Spinal cord (tissue), 10 donors: ENCODE measurements around the gene EFNA5. TPM values are rescaled to one million over a fixed set of nuclear protein-coding genes. Genes with fewer than 3 reads are reported as not detected.

Experiments used
- DNase-seq, 6 donors: peaks; one replicate each; pipeline versions ENCODE4 v3.0.0 to v3.0.0-alpha.2; 2013 to 2015; ENCODE audit warnings: low spot score in 6 of 6, low read depth in 4 of 6
- H3K27ac ChIP-seq: one replicate; pipeline ENCODE4 v1.5.1; 2013; ENCODE audit warnings: low read depth, low read length, control low read depth
- H3K27me3 ChIP-seq: one replicate; pipeline ENCODE4 v1.6.1; 2013; ENCODE audit warnings: low read length; ENCODE audit not compliant: control insufficient read depth, insufficient read depth
- H3K36me3 ChIP-seq: one replicate; pipeline ENCODE4 v1.6.1; 2013; ENCODE audit warnings: low read length; ENCODE audit not compliant: control insufficient read depth, insufficient read depth
- H3K4me1 ChIP-seq: one replicate; pipeline ENCODE4 v1.6.1; 2013; ENCODE audit warnings: low read length; ENCODE audit not compliant: control insufficient read depth, insufficient read depth
- H3K4me3 ChIP-seq: one replicate; pipeline ENCODE4 v1.5.1; 2013; ENCODE audit warnings: low read depth, low read length, control low read depth
- H3K9me3 ChIP-seq: one replicate; pipeline ENCODE4 v1.6.1; 2013; ENCODE audit warnings: low read length; ENCODE audit not compliant: control insufficient read depth, insufficient read depth
- WGBS: methylation state at CpG from one replicate; pipeline ENCODE4 v1.1.5; 2013; ENCODE audit warnings: missing lambda C conversion rate; ENCODE audit not compliant: insufficient coverage; 5-methylcytosine and 5-hydroxymethylcytosine counted together
- polyA plus RNA-seq, 2 donors: library from polyadenylated mRNA; unstranded; fragments of 120-200 nt; gene quantifications; one replicate each; pipeline ENCODE4 v1.2.1, GENCODE V29; 2013; ENCODE audit not compliant: insufficient read length in 2 of 2
- total RNA-seq, 2 donors: library from RNA; depleted of rRNA in 1 of 2; stranded (reverse); fragments of 120-200 nt in 1 of 2; fragments of >200 nt in 1 of 2; gene quantifications; one replicate each; pipeline versions ENCODE4 v1.2.3 to v1.2.4, GENCODE V29; 2013 to 2014
- donor health status: healthy.

Gene EFNA5
- total and polyA plus RNA-seq, 4 donors: 11.7 to 17.7 (median 17.1) TPM

DNA sequence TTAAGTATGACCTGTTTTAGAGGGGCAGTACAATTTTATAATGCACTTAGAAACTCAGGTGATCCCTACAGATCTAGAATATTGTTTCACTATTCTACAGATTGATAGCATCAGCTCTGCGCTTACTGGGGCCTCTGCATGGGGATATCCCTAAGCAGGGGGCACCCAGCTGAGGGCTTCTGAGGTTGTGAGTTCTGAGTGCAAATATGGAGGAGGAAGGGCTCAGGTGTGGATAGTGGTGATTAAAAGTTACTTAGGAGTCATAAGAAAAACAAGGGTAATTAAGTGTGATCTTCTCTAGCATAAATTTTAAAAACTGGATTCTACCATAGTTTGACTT is 274.4 kb downstream of the EFNA5 start:
- Histone ChIP-seq H3K4me3 (no peak overlapping the region), H3K4me1 (no peaks in the 10 kb centered on the region), H3K36me3 (no peaks in the 10 kb centered on the region), H3K9me3 (no peaks in the 10 kb centered on the region), H3K27ac (no peak overlapping the region), H3K27me3 (no peaks in the 10 kb centered on the region)
- 100% methylated on average over 1 of the region's 1 CpG for WGBS
- no peak for DNase-seq

DNA sequence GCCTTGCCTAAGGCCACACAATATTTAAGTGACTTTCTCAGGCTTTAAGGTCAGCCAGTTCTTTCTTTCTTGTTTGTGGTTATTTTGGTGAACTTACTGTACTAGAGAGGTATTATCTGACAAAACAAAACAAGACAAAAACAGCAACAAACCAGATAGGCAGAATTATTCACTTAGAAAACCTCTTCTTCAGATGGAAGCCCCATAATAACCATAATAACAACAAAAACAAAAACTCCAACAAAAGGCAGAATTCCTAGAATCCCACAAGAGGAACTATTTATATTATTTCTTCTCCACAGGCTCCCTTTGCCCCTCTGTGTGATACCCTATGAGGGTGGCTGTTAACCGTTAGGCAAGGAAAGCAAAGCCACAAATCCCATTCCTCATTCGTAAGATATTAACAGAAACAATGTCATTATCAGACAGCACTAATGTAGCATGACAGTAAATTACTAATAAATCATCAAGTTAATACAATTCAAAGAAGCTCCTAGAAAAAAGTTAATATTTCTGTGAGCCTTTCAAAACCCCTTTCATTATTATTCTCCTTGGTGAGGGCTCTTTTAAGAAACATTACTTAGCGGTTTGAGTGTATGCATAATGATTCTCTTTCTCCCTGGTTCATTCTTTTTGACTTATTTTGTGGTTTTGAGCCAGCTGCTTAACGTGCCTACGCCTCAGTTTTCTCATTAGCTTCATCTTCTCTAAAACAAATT is 274.9 kb downstream of the EFNA5 start:
- no CpG with 5 or more reads among the region's 5 CpGs for WGBS
- no peak for DNase-seq
- H3K36me3 ChIP-seq: no peaks in the 10 kb centered on the region
- H3K4me3 ChIP-seq: no peak overlapping the region
- H3K9me3 ChIP-seq: no peaks in the 10 kb centered on the region
- H3K27ac ChIP-seq: no peak overlapping the region
- H3K27me3 ChIP-seq: no peaks in the 10 kb centered on the region
- H3K4me1 ChIP-seq: no peaks in the 10 kb centered on the region

DNA sequence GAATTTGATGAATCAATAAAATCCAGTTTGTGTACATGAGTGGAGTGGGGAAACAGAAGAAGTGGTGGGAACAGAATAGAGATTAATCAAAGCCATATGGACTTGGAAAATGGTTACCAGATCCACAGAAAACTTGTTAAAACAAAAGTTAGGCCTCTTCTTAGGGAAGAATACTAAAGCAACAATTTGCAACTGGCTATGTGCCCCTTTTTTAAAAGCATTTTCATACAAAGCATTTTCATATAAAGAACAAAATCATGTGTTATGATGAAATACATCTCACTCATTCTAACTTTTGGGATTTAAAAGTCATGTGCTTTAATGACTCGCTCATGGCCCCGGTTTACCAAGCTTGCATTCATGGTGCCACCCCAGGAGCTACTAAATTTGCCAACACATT is 276.9 kb downstream of the EFNA5 start:
- Histone ChIP-seq H3K4me3 (no peak overlapping the region), H3K4me1 (no peaks in the 10 kb centered on the region), H3K9me3 (no peaks in the 10 kb centered on the region), H3K27me3 (no peaks in the 10 kb centered on the region), H3K36me3 (no peaks in the 10 kb centered on the region), H3K27ac (no peak overlapping the region)
- DNase-seq: no peak
- WGBS: 90% methylated on average over 2 of the region's 2 CpGs

DNA sequence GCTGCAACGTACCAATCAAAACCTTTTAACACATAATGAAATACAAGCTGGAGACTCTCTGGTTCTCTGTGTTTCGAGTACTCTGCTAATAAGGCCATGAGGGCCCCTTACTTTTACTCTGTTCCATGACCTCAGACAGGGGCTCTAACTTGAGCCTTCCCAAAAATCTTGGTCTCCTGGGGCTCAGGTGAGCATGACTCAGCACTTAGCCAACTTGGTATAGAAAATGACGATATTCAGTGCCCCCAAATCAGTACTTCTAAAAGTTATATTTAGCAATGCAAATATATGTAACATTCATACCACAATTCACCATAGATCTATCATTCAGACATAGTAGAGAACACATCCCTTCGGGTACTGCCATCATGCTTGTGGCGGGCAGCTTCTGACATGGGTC is 278.9 kb downstream of the EFNA5 start:
- Histone ChIP-seq H3K27ac (no peak overlapping the region), H3K4me1 (no peaks in the 10 kb centered on the region), H3K4me3 (no peak overlapping the region), H3K36me3 (no peaks in the 10 kb centered on the region), H3K9me3 (no peaks in the 10 kb centered on the region), H3K27me3 (no peaks in the 10 kb centered on the region)
- 79% methylated on average over 3 of the region's 5 CpGs for WGBS
- DNase-seq: no peak

DNA sequence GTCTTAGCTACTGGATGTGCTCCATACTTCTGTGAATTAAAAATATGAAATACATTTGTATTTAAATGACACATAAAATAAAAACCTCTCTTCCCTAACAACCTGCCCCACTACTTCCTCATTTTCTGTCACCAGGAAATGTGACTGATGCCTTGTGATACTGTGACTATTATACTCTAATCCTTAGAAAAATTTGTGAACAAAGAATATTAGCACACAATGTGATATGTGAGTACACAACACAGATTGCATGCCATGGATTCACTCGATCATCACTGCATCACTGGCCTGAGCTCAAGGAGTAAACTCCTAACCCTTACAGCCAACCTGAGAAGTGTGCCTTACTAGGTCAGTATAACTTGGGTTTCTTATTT is 281.0 kb downstream of the EFNA5 start:
- no peak overlapping the region for H3K4me3 ChIP-seq
- H3K36me3 ChIP-seq: no peaks in the 10 kb centered on the region
- no peak overlapping the region for H3K27ac ChIP-seq
- DNase-seq: no peak
- H3K9me3 ChIP-seq: no peaks in the 10 kb centered on the region
- H3K27me3 ChIP-seq: no peaks in the 10 kb centered on the region
- H3K4me1 ChIP-seq: no peaks in the 10 kb centered on the region
- WGBS: no CpG with 5 or more reads among the region's 1 CpG

DNA sequence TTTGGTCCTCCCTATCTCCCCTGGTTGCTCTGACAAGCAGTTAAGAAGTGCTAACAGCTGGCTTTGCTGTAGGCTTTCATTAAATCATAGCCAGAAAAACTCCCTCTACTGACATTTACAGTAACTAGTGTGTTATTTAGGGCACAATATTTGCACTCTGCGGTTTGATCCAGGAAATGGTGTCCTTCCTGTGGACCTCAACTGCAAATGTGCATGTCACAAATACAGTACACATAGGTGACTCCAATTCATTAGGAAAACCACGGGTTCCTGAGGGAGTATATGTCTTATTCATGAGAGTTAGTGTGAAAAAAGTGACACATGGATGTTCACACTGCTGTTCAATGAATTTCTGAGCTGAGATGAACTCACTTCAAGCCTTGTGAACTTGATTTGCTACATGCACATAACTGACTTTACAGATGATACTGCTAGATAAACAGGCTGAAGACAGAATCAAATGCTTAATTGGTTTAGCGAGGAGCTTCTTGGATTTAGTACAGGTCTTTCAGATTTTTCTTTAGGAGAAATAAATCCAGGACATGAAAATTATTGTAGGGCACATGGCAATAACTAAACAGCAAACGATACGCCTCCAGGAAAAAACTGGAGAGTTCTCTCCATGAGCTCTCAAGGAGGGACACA is 281.5 kb downstream of the EFNA5 start:
- H3K27me3 ChIP-seq: no peaks in the 10 kb centered on the region
- no peaks in the 10 kb centered on the region for H3K4me1 ChIP-seq
- peak in 2 of 6 donors; percentile 40 to 63 for DNase-seq
- no peak overlapping the region for H3K27ac ChIP-seq
- no peak overlapping the region for H3K4me3 ChIP-seq
- H3K9me3 ChIP-seq: no peaks in the 10 kb centered on the region
- WGBS: 100% methylated on average over 1 of the region's 5 CpGs
- H3K36me3 ChIP-seq: no peaks in the 10 kb centered on the region

DNA sequence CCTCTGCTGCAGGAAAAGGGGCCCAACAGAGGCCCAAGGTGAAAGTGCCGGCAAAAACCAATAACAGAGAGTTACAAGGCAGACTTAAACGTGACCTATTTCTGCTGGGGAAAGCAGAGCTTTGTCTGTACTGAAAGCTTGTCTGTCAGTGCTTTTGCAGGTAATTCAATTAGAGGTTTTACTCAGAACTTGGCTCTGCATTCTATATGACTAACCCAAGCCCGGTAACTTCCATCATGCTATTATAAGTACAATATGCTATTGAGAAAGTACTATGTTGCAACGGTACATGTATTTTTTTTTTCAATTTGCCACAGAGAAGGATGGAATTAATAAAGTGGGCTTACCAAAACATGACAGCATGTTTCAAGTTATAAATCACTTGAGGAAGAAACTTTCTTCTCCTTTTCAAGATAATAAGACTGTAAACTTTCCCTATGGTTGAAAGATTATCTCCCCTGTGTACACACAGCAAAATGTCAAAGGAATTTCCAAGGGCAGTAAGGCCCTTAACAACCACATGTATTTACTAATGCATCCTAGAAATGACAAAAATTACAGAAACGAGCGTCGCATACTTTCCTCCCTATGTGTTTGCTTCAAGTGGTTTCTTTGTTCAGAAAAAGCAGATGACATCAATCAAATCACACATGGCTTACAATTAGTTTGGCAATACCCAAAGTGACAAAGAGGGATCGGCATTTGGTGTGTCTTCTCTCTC is 282.4 kb downstream of the EFNA5 start:
- Histone ChIP-seq H3K36me3 (no peaks in the 10 kb centered on the region), H3K27ac (no peak overlapping the region), H3K4me3 (no peak overlapping the region), H3K4me1 (no peaks in the 10 kb centered on the region), H3K27me3 (no peaks in the 10 kb centered on the region), H3K9me3 (no peaks in the 10 kb centered on the region)
- 29% methylated on average over 2 of the region's 8 CpGs for WGBS
- DNase-seq: peak in 1 of 6 donors; percentile 13

DNA sequence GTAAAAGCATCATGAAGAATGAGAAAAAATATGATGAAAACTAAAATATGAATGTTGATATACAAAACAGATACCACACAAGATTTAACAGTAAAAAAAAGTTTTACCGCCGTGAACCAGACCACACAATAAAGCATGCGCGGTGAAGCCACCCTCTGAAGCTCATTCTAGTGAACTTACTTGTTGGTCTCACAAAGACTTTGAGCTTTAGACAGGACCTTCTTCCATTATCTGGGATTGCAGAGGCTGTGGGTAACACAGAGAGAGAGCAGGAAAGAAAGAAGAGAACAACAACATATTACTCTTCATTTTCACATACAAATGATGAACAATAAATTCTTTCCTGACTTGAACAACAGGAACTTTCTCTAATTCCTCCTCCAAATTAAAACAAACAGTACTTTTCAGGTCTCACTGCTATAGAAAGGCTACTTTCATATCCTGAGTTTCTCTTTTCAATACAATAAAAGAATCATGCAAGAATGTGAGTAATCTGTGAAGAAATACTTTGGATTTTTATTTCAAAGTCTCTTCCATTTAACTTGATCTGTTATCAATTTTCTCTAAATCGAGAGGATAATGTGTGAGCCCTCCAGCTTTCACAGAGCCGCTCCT is 283.1 kb downstream of the EFNA5 start:
- H3K4me1 ChIP-seq: no peaks in the 10 kb centered on the region
- no peaks in the 10 kb centered on the region for H3K36me3 ChIP-seq
- no peaks in the 10 kb centered on the region for H3K9me3 ChIP-seq
- H3K27me3 ChIP-seq: no peaks in the 10 kb centered on the region
- no peak overlapping the region for H3K27ac ChIP-seq
- WGBS: 88% methylated on average over 1 of the region's 6 CpGs
- DNase-seq: no peak
- no peak overlapping the region for H3K4me3 ChIP-seq

DNA sequence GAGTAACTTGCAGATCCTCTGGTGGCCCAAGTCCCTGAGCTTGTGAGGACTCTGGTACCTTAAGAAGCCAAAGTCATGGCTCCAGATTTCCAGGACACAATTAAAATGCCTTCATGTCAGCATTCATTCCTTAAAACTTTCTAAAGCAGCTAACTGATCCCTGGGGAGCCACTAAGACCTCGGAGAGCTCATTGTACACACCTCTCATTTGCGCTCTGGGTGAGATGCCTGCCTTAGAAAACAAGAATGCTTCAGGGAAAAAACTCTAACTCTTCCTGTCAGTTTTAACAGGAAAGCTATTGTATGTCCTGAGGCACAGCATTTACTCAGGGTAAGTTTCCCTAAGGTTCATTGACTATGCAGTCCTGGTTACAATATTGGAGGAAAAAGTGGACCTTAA is 285.0 kb downstream of the EFNA5 start:
- 17% methylated on average over 1 of the region's 2 CpGs for WGBS
- Histone ChIP-seq H3K4me3 (no peak overlapping the region), H3K4me1 (no peaks in the 10 kb centered on the region), H3K27ac (no peak overlapping the region), H3K9me3 (no peaks in the 10 kb centered on the region), H3K36me3 (no peaks in the 10 kb centered on the region), H3K27me3 (no peaks in the 10 kb centered on the region)
- DNase-seq: no peak
